ENCODE measurements around the gene SGTA.

DNA sequence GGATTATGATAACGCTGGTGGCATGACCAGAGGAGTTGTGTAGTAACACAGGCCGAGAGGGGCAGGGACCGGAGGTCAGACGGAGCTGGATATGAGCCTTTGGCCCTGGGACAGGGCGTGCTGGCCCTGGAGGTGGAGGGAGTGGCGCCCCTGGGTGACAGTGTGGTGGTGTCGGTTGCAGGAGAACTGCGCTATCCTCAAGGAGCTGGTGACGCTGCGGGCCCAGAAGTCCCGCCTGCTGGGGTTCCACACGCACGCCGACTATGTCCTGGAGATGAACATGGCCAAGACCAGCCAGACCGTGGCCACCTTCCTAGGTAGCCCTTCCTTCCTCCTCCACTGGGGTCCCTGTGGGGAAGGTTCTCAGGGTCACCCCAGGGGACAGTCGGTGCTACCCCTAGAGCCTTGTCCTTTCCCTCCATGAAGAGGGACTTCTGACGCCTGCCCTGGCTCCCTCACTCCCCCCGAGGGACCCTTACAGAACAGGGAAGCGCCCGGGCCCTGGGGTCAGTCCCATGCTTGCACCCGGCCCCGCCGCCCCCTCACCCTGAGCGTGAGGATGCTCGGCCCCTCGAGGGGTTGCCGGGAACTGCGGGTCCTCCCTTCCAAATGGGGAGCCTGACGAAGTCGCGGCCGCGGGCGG, 23.8 kb upstream of the SGTA start:
- TF ChIP-seq CTCF (IDR thresholded peaks at IDR 0.05) (no peak), REST (IDR thresholded peaks at IDR 0.05; ENCODE audit: insufficient read depth in 1 of 2, low read depth in 2 of 2, low read length in 1 of 2) (no peak), SIN3A (IDR thresholded peaks at IDR 0.05; ENCODE audit: borderline replicate concordance, insufficient read depth, low read depth, low read length) (no peak), POLR2AphosphoS5 (IDR thresholded peaks at IDR 0.05; ENCODE audit: low read depth, low read length) (no peak), TCF7L2 (IDR thresholded peaks at IDR 0.05; ENCODE audit: low read depth, low read length) (no peak)
